NCI-H69 (cell line): ENCODE results near the gene CYP2W1.

Experiments
- DNase-seq: peaks from one replicate; lab custom pipeline; 2025; lab: John Stamatoyannopoulos, UW

CYP2W1 gene

GRCh38 chr7:1016577-1017531, 33.9 kb downstream of the CYP2W1 start:
- DNase-seq = no peak

GRCh38 chr7:1017586-1018333, 34.8 kb downstream of the CYP2W1 start:
- DNase-seq = no peak

- no peak for DNase-seq
Observed at GRCh38 chr7:1018334-1018695, 35.3 kb downstream of the CYP2W1 start.

GRCh38 chr7:1019255-1019785, 36.3 kb downstream of the CYP2W1 start:
- no peak for DNase-seq

GRCh38 chr7:1019789-1020610, 37.0 kb downstream of the CYP2W1 start:
- DNase-seq = no peak

- no peak for DNase-seq
Observed at GRCh38 chr7:1020849-1021251, 37.9 kb downstream of the CYP2W1 start.

GRCh38 chr7:1021366-1021765, 38.4 kb downstream of the CYP2W1 start:
- no peak for DNase-seq

- DNase-seq = no peak
Observed at GRCh38 chr7:1021931-1022330, 39.0 kb downstream of the CYP2W1 start.

- DNase-seq = no peak
Observed at GRCh38 chr7:1022356-1022755, 39.4 kb downstream of the CYP2W1 start.

- no peak for DNase-seq
Observed at GRCh38 chr7:1022801-1023465, 40.0 kb downstream of the CYP2W1 start.

GRCh38 chr7:1024331-1024841, 41.4 kb downstream of the CYP2W1 start:
- DNase-seq = peak; percentile 46

GRCh38 chr7:1024876-1025742, 42.1 kb downstream of the CYP2W1 start:
- no peak for DNase-seq

- DNase-seq = peak; percentile 45
Observed at GRCh38 chr7:1025743-1026581, 43.0 kb downstream of the CYP2W1 start.

GRCh38 chr7:1026721-1027161, 43.8 kb downstream of the CYP2W1 start:
- no peak for DNase-seq

GRCh38 chr7:1027242-1028043, 44.5 kb downstream of the CYP2W1 start:
- DNase-seq = peak; percentile 49

GRCh38 chr7:1028044-1028770, 45.2 kb downstream of the CYP2W1 start:
- DNase-seq = peak; percentile 95

- peak; percentile 89 for DNase-seq
Observed at GRCh38 chr7:1028775-1029636, 46.0 kb downstream of the CYP2W1 start.
